KMS-11 (cell line): ENCODE data around the gene STAP2.

Experiments used
- H2AFZ ChIP-seq: fragments of 200-600 bp; sonication (generic); 2 replicates; pipeline ENCODE4 v1.6.1; 2016; ENCODE audit warnings: antibody characterized with exemption, mixed run types, low read depth
- H3K27ac ChIP-seq: fragments of 200-600 bp; sonication (generic); 2 replicates; pipeline ENCODE4 v1.6.1; 2016; ENCODE audit warnings: mild to moderate bottlenecking, mixed run types
- H3K27me3 ChIP-seq: fragments of 200-600 bp; sonication (generic); 2 replicates; pipeline ENCODE4 v1.6.1; 2017; ENCODE audit warnings: mild to moderate bottlenecking, low read depth, mixed run types, moderate library complexity; ENCODE audit not compliant: insufficient read depth
- H3K36me3 ChIP-seq: fragments of 200-600 bp; sonication (generic); 2 replicates; pipeline ENCODE4 v1.6.1; 2017; ENCODE audit warnings: mild to moderate bottlenecking, mixed run types; ENCODE audit not compliant: insufficient read depth
- H3K4me1 ChIP-seq: fragments of 200-600 bp; sonication (generic); 2 replicates; pipeline ENCODE4 v1.6.1; 2016; ENCODE audit warnings: mild to moderate bottlenecking, low read depth, mixed run types; ENCODE audit not compliant: poor library complexity, severe bottlenecking
- H3K4me2 ChIP-seq: fragments of 200-600 bp; sonication (generic); 2 replicates; pipeline ENCODE4 v1.7.0; 2016; ENCODE audit warnings: mild to moderate bottlenecking, mixed run types
- H3K4me3 ChIP-seq: fragments of 200-600 bp; sonication (generic); IDR thresholded peaks from 2 replicates; pipeline ENCODE4 v1.6.1; 2017; ENCODE audit warnings: low read depth, low read length, mixed read lengths; ENCODE audit not compliant: insufficient read depth
- H3K79me2 ChIP-seq: fragments of 200-600 bp; sonication (generic); 2 replicates; pipeline ENCODE4 v1.6.1; 2016; ENCODE audit warnings: low read depth, mixed run types; ENCODE audit not compliant: insufficient read depth
- H3K9ac ChIP-seq: fragments of 200-600 bp; sonication (generic); 2 replicates; pipeline ENCODE4 v1.6.1; 2016; ENCODE audit warnings: mild to moderate bottlenecking, mixed run types
- H4K20me1 ChIP-seq: fragments of 200-600 bp; sonication (generic); 2 replicates; pipeline ENCODE4 v1.6.1; 2016; ENCODE audit warnings: mild to moderate bottlenecking, mixed run types; ENCODE audit not compliant: insufficient read depth
- CTCF ChIP-seq: fragments of 200-600 bp; sonication (generic); conservative IDR thresholded peaks from 2 replicates; pipeline ENCODE4 v1.6.1; 2017; ENCODE audit warnings: low read depth, mild to moderate bottlenecking, antibody characterized with exemption, low read length, moderate library complexity, mixed read lengths

STAP2 gene

DNA sequence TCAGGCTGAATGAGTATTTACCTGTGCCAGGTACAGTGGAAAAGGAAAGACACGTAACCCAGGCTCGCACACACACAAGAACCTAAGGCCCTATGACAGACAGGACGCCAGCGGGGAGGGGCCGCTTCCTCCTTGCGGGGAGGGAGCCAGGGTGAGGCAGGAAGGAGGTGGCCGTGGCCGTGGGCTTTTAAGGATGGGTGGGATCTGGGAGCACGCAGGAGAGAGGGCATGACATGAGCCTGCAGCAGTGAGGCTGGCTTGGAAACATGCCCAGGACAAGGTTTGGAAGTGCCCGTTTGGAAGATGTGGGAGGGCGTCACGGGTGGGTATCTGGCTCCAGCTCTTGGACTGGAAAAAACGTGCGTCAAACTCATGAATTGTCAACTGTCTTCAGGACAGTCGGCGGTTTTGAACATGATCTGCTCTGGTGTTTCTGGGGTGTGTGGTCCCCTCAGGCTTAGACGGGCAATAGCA, 41.7 kb upstream of the STAP2 start:
- H3K27me3 ChIP-seq, result no peaks in the 10 kb centered on the region
- H3K4me3 ChIP-seq, result no peak overlapping the region
- no peak for TF ChIP-seq CTCF
- no peak overlapping the region for H3K27ac ChIP-seq
- H3K9ac ChIP-seq, result no peak overlapping the region
- no peaks in the 10 kb centered on the region for H4K20me1 ChIP-seq
- no peak overlapping the region for H3K4me2 ChIP-seq
- H3K36me3 ChIP-seq, result no peaks in the 10 kb centered on the region
- no peaks in the 10 kb centered on the region for H3K4me1 ChIP-seq
- no peaks in the 10 kb centered on the region for H3K79me2 ChIP-seq
- H2AFZ ChIP-seq, result no peak overlapping the region

DNA sequence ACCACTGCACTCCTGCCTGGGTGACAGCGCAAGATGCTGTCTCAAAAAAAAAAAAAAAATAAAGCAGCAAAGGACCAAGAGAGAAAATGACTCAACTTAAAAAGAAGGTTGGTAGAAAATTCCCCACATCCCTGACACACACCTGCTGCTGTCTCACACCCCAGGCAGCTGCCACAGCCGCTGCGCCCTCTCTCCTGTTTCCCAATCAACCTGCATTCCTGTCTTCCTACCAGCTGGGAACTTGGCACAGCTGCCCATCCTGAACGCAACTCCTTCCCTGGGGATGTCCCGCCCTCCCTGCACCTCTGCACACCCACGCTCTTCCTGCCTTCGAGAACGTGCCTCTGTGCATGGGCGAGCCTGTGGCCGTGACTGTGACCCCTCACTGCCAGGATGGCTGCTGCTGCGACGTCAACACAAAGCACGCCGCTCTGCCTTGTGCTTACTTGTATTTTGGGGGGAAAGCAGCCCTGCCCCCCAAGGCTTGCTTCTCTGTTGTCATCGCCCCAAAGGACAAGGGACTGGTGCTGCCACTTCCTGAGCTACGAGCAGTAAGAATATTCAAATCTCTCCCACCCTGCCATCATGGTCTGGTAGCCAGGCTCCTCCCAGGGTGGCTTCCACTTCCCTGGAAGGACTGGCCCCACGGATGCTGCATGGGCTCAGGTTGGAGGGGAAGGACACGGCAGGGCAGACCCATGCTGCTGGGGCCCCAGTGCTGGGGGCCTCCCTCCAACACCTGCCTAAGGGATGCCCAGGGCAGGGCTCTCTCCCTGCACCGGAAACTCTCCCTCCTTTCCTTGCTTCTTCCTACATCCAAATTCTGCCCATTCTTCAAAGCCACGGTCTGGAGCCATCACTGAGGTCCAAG, 41.0 kb upstream of the STAP2 start:
- H3K36me3 ChIP-seq, result no peaks in the 10 kb centered on the region
- TF ChIP-seq CTCF, result no peak
- no peaks in the 10 kb centered on the region for H3K27me3 ChIP-seq
- H3K4me2 ChIP-seq, result no peak overlapping the region
- H3K4me1 ChIP-seq, result no peaks in the 10 kb centered on the region
- no peak overlapping the region for H3K27ac ChIP-seq
- H3K4me3 ChIP-seq, result no peak overlapping the region
- no peaks in the 10 kb centered on the region for H3K79me2 ChIP-seq
- no peaks in the 10 kb centered on the region for H4K20me1 ChIP-seq
- H3K9ac ChIP-seq, result no peak overlapping the region
- no peak overlapping the region for H2AFZ ChIP-seq

DNA sequence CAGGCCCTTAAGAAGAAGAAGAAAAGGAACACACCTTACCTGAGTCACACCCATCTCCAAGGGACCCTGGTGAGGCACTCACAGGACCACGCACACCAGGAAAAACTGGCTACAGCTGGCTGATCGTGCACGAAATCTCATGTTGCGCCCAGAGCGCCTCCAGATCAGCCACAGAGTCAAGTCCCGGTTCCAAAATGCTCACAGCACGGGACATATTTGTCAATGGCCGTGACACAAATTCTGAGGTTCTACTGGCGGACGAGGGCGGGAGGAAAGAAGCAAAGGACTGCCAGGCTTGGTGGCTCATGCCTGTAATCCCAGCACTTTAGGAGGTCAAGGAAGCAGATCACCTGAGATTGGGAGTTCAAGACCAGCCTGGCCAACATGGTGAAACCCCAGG, 40.3 kb upstream of the STAP2 start:
- no peak for TF ChIP-seq CTCF
- Histone ChIP-seq H3K79me2 (no peaks in the 10 kb centered on the region), H3K9ac (no peak overlapping the region), H3K4me3 (no peak overlapping the region), H3K27me3 (no peaks in the 10 kb centered on the region), H3K4me2 (no peak overlapping the region), H4K20me1 (no peaks in the 10 kb centered on the region), H3K36me3 (no peaks in the 10 kb centered on the region), H3K27ac (no peak overlapping the region), H2AFZ (no peak overlapping the region), H3K4me1 (no peaks in the 10 kb centered on the region)

GRCh38 chr19:4376991-4377781, 38.6 kb upstream of the STAP2 start:
- no peaks in the 10 kb centered on the region for H3K27me3 ChIP-seq
- H3K79me2 ChIP-seq, result no peaks in the 10 kb centered on the region; the same call in 1 of the 2 replicates
- no peak overlapping the region for H3K27ac ChIP-seq
- no peaks in the 10 kb centered on the region for H3K36me3 ChIP-seq
- H3K4me1 ChIP-seq, result peaks cover 2% of the 10 kb centered on the region
- TF ChIP-seq CTCF, result no peak
- no peaks in the 10 kb centered on the region for H4K20me1 ChIP-seq
- H3K4me2 ChIP-seq, result no peak overlapping the region
- no peak overlapping the region for H2AFZ ChIP-seq
- no peak overlapping the region for H3K4me3 ChIP-seq
- no peak overlapping the region for H3K9ac ChIP-seq
